WTC11 (cell line): ENCODE measurements around the gene SLC2A14. TPM values are rescaled to one million over a fixed set of nuclear protein-coding genes. Genes with fewer than 3 reads are reported as not detected.

Experiments
- ATAC-seq: fragments of 200-7000 bp; cut with Tn5 transposase; 2 replicates; pipeline ENCODE4 v1.10.0; 2021; ENCODE audit warnings: mild to moderate bottlenecking, moderate library complexity
- CTCF ChIA-PET: fragments of 300-600 bp; sonication (Branson Sonifier 250); formaldehyde crosslinking; loops from one replicate; lab custom pipeline; 2021; ENCODE audit warnings: antibody characterized with exemption; lab: Charles Lee
- POLR2A ChIA-PET: fragments of 350-600 bp; sonication (Branson Sonifier 250); formaldehyde crosslinking; loops from one replicate; lab custom pipeline; 2021; ENCODE audit warnings: antibody characterized with exemption; lab: Charles Lee
- DNase-seq: peaks from one replicate; pipeline ENCODE4 v3.0.0; 2021; ENCODE audit warnings: low spot score
- H3K27ac Mint-ChIP-seq: 2 replicates; pipeline ENCODE4 v1.8.0; 2021; ENCODE audit warnings: mixed read lengths
- H3K27me3 Mint-ChIP-seq: 2 replicates; pipeline ENCODE4 v1.8.0; 2021; ENCODE audit warnings: low read depth, mild to moderate bottlenecking, moderate library complexity, mixed read lengths
- H3K36me3 Mint-ChIP-seq: 2 replicates; pipeline ENCODE4 v1.8.0; 2021; ENCODE audit warnings: mixed read lengths
- H3K4me1 Mint-ChIP-seq: 2 replicates; pipeline ENCODE4 v1.8.0; 2022; ENCODE audit warnings: mixed read lengths
- H3K4me3 Mint-ChIP-seq: 2 replicates; pipeline ENCODE4 v1.8.0; 2021; ENCODE audit warnings: mild to moderate bottlenecking, moderate library complexity, mixed read lengths
- H3K9me3 Mint-ChIP-seq: 2 replicates; pipeline ENCODE4 v1.8.0; 2021; ENCODE audit warnings: mixed read lengths
- E2F4 ChIP-seq: sonication (generic); formaldehyde crosslinking; IDR thresholded peaks from 2 replicates; pipeline ENCODE4 v1.8.1; 2022; ENCODE audit warnings: low read depth, mild to moderate bottlenecking, moderate library complexity, missing genetic modification reagents, borderline replicate concordance
- ELF4 ChIP-seq: sonication (generic); formaldehyde crosslinking; IDR thresholded peaks from 2 replicates; pipeline ENCODE4 v1.8.1; 2022; ENCODE audit warnings: low read depth, mild to moderate bottlenecking, moderate library complexity, missing genetic modification reagents
- ETV6 ChIP-seq: sonication (generic); formaldehyde crosslinking; IDR thresholded peaks from 2 replicates; pipeline ENCODE4 v1.8.1; 2022; ENCODE audit warnings: mild to moderate bottlenecking, missing genetic modification reagents
- FOXK1 ChIP-seq: sonication (generic); formaldehyde crosslinking; IDR thresholded peaks from 2 replicates; pipeline ENCODE4 v1.8.0; 2022; ENCODE audit warnings: mild to moderate bottlenecking, moderate library complexity, missing genetic modification reagents
- HMGA2 ChIP-seq: fragments of 250-450 bp; sonication (Bioruptor Pico); IDR thresholded peaks from 2 replicates; pipeline ENCODE4 v1.4.0; 2021; ENCODE audit warnings: mild to moderate bottlenecking, moderate library complexity
- JAZF1 ChIP-seq: fragments of 250-450 bp; sonication (Bioruptor Pico); IDR thresholded peaks from 2 replicates; pipeline ENCODE4 v1.9.0; 2021; ENCODE audit warnings: moderate library complexity, mild to moderate bottlenecking, inconsistent platforms
- KAT7 ChIP-seq: sonication (generic); formaldehyde crosslinking; IDR thresholded peaks from 2 replicates; pipeline ENCODE4 v1.8.1; 2023; ENCODE audit warnings: missing genetic modification reagents, mild to moderate bottlenecking, borderline replicate concordance
- MAX ChIP-seq: sonication (generic); formaldehyde crosslinking; IDR thresholded peaks from 2 replicates; pipeline ENCODE4 v1.8.0; 2022; ENCODE audit warnings: mild to moderate bottlenecking, missing genetic modification reagents
- MLX ChIP-seq: sonication (generic); formaldehyde crosslinking; IDR thresholded peaks from 2 replicates; pipeline ENCODE4 v1.8.1; 2023; ENCODE audit warnings: mild to moderate bottlenecking, missing genetic modification reagents, moderate library complexity
- NFATC4 ChIP-seq: fragments of 250-450 bp; sonication (Bioruptor Pico); IDR thresholded peaks from 2 replicates; pipeline ENCODE4 v1.9.0; 2021; ENCODE audit warnings: mild to moderate bottlenecking
- NR2C2 ChIP-seq: sonication (generic); formaldehyde crosslinking; IDR thresholded peaks from 2 replicates; pipeline ENCODE4 v1.8.0; 2022; ENCODE audit warnings: mild to moderate bottlenecking, missing genetic modification reagents
- total RNA-seq: library from RNA; stranded (reverse); gene quantifications from 3 replicates; pipeline ENCODE4 v1.2.3, GENCODE V29; 2021

Gene SLC2A14
- total RNA-seq, 1 experiment from 2014 or later: 24.4 TPM

GRCh38 chr12:7769999-7770398, 102.7 kb downstream of the SLC2A14 start:
- Mint-ChIP-seq H3K4me3 (no peak overlapping the region), H3K36me3 (no peaks in the 10 kb centered on the region), H3K9me3 (no peaks in the 10 kb centered on the region), H3K27ac (peak overlapping the region; percentile 33; the same call in 1 of the 2 replicates), H3K27me3 (no peaks in the 10 kb centered on the region), H3K4me1 (peaks cover 16% of the 10 kb centered on the region)
- ATAC-seq: no peak
- ChIA-PET POLR2A (no interaction called here), CTCF (no interaction called here)
- no peak for DNase-seq
- no peak for TF ChIP-seq ELF4 (CRISPR knock-in tag)
- no peak for TF ChIP-seq FOXK1
- no peak for TF ChIP-seq NR2C2
- no peak for TF ChIP-seq HMGA2
- no peak for TF ChIP-seq NFATC4
- no peak for TF ChIP-seq JAZF1 (CRISPR knock-in tag)
- no peak for TF ChIP-seq E2F4 (CRISPR knock-in tag)
- no peak for TF ChIP-seq ETV6 (CRISPR knock-in tag)
- TF ChIP-seq MLX (CRISPR knock-in tag): no peak
- TF ChIP-seq KAT7 (CRISPR knock-in tag): no peak
- TF ChIP-seq MAX (CRISPR knock-in tag): no peak

Other genes starting within 250 kb of the SLC2A14 start
- not detected in 3 replicates for gene APOBEC1, start 207.0 kb downstream of the SLC2A14 start, total RNA-seq
- gene GDF3, start 177.1 kb downstream of the SLC2A14 start, total RNA-seq: 34.4 to 42.0 TPM (median 38.2 TPM) in 3 replicates
- gene DPPA3, start 161.5 kb downstream of the SLC2A14 start, total RNA-seq: 3.3 to 6.8 TPM (median 3.9 TPM) in 3 replicates
- gene CLEC4C, start 125.5 kb downstream of the SLC2A14 start, total RNA-seq: 0.50 TPM in 1 of 3 replicates, not detected in the others
- gene NANOGNB, start 107.7 kb downstream of the SLC2A14 start, total RNA-seq: not detected in 3 replicates
- 330 to 387 TPM (median 352 TPM) in 3 replicates for gene NANOG, start 83.5 kb downstream of the SLC2A14 start, total RNA-seq
- gene SLC2A3, start 63.3 kb upstream of the SLC2A14 start, total RNA-seq: 717 to 819 TPM (median 816 TPM) in 3 replicates
- gene FOXJ2, start 159.8 kb upstream of the SLC2A14 start, total RNA-seq: 10.3 to 12.7 TPM (median 10.4 TPM) in 3 replicates
- 0.09 TPM in 2 of 3 replicates, not detected in the other for gene C3AR1, start 193.4 kb upstream of the SLC2A14 start, total RNA-seq
- gene NECAP1, start 209.4 kb upstream of the SLC2A14 start, total RNA-seq: 23.6 to 26.4 TPM (median 23.7 TPM) in 3 replicates